H9 (cell line): Measurements from ENCODE around the gene CRYGS. TPM values are rescaled to one million over a fixed set of nuclear protein-coding genes. Genes with fewer than 3 reads are reported as not detected.

Experiments
- DNase-seq: peaks from one replicate; pipeline ENCODE4 v3.0.0-alpha.2; 2017
- H2AFZ ChIP-seq: one replicate; pipeline ENCODE4 v1.6.1; 2013; ENCODE audit warnings: mild to moderate bottlenecking, low read length, control low read depth, moderate library complexity
- H2AK5ac ChIP-seq: 2 replicates; pipeline ENCODE4 v1.6.1; 2013; ENCODE audit warnings: low read length, control low read depth, mixed read lengths; ENCODE audit not compliant: insufficient read length
- H2BK120ac ChIP-seq: one replicate; pipeline ENCODE4 v1.6.1; 2013; ENCODE audit warnings: low read depth, mild to moderate bottlenecking, low read length, control low read depth, inconsistent platforms; ENCODE audit not compliant: poor library complexity, severe bottlenecking
- H2BK12ac ChIP-seq: 2 replicates; pipeline ENCODE4 v1.6.1; 2013; ENCODE audit warnings: low read length, control low read depth, mixed read lengths, low read depth; ENCODE audit not compliant: insufficient read length
- H2BK15ac ChIP-seq: 2 replicates; pipeline ENCODE4 v1.6.1; 2013; ENCODE audit warnings: low read depth, low read length, control low read depth
- H2BK20ac ChIP-seq: one replicate; pipeline ENCODE4 v1.6.1; 2013; ENCODE audit warnings: low read depth, mild to moderate bottlenecking, low read length, control low read depth, inconsistent platforms; ENCODE audit not compliant: poor library complexity, severe bottlenecking
- H2BK5ac ChIP-seq: 2 replicates; pipeline ENCODE4 v1.6.1; 2013; ENCODE audit warnings: low read length, control low read depth, mixed read lengths; ENCODE audit not compliant: insufficient read length
- H3K14ac ChIP-seq: 2 replicates; pipeline ENCODE4 v1.6.1; 2013; ENCODE audit warnings: low read length, control low read depth; ENCODE audit not compliant: insufficient read depth
- H3K18ac ChIP-seq: 2 replicates; pipeline ENCODE4 v1.6.1; 2013; ENCODE audit warnings: low read depth, mild to moderate bottlenecking, mixed read lengths, low read length, control low read depth; ENCODE audit not compliant: insufficient read length
- H3K23ac ChIP-seq: 2 replicates; pipeline ENCODE4 v1.6.1; 2013; ENCODE audit warnings: low read length, control low read depth, mixed read lengths, low read depth; ENCODE audit not compliant: insufficient read length
- H3K23me2 ChIP-seq: 2 replicates; pipeline ENCODE4 v1.6.1; 2013; ENCODE audit warnings: low read depth, mild to moderate bottlenecking, mixed read lengths, low read length, control low read depth; ENCODE audit not compliant: insufficient read length, poor library complexity, severe bottlenecking
- H3K27ac ChIP-seq: 2 replicates; pipeline ENCODE4 v1.5.1; 2013; ENCODE audit warnings: low read length, control low read depth, mixed read lengths, low read depth; ENCODE audit not compliant: insufficient read length
- H3K27me3 ChIP-seq: 2 replicates; pipeline ENCODE4 v1.6.1; 2013; ENCODE audit warnings: low read length, control low read depth, inconsistent platforms; ENCODE audit not compliant: insufficient read depth
- H3K4ac ChIP-seq: 2 replicates; pipeline ENCODE4 v1.6.1; 2013; ENCODE audit warnings: low read depth, mild to moderate bottlenecking, control low read depth, inconsistent platforms, low read length, moderate library complexity
- H3K4me1 ChIP-seq: 2 replicates; pipeline ENCODE4 v1.6.1; 2013; ENCODE audit warnings: low read length, control low read depth, inconsistent platforms; ENCODE audit not compliant: insufficient read depth
- H3K4me2 ChIP-seq: 2 replicates; pipeline ENCODE4 v1.6.1; 2013; ENCODE audit warnings: low read length, control low read depth, mixed read lengths; ENCODE audit not compliant: insufficient read length, insufficient read depth
- H3K56ac ChIP-seq: 2 replicates; pipeline ENCODE4 v1.6.1; 2013; ENCODE audit warnings: low read depth, mild to moderate bottlenecking, mixed read lengths, low read length, control low read depth; ENCODE audit not compliant: insufficient read length
- H3K79me1 ChIP-seq: 2 replicates; pipeline ENCODE4 v1.6.1; 2013; ENCODE audit warnings: low read depth, mild to moderate bottlenecking, moderate library complexity, low read length, control low read depth, inconsistent platforms; ENCODE audit not compliant: insufficient read depth, poor library complexity, severe bottlenecking
- H3K79me2 ChIP-seq: 2 replicates; pipeline ENCODE4 v1.6.1; 2013; ENCODE audit warnings: low read length, control low read depth, inconsistent platforms; ENCODE audit not compliant: insufficient read depth
- H3K9ac ChIP-seq: 2 replicates; pipeline ENCODE4 v1.6.1; 2013; ENCODE audit warnings: low read length, control low read depth, mixed read lengths; ENCODE audit not compliant: insufficient read length; ENCODE audit errors: extremely low read depth
- H3K9me3 ChIP-seq: one replicate; pipeline ENCODE4 v1.6.1; 2013; ENCODE audit warnings: low read depth, low read length, inconsistent platforms; ENCODE audit not compliant: control insufficient read depth
- H3T11ph ChIP-seq: one replicate; pipeline ENCODE4 v1.6.1; 2013; ENCODE audit warnings: mild to moderate bottlenecking, low read length, control low read depth, inconsistent platforms
- H4K20me1 ChIP-seq: one replicate; pipeline ENCODE4 v1.6.1; 2013; ENCODE audit not compliant: control insufficient read depth, insufficient read length, insufficient read depth
- H4K5ac ChIP-seq: 2 replicates; pipeline ENCODE4 v1.6.1; 2013; ENCODE audit warnings: low read depth, mild to moderate bottlenecking, mixed read lengths, low read length, control low read depth; ENCODE audit not compliant: insufficient read length
- H4K8ac ChIP-seq: replicated peaks from 2 replicates; pipeline ENCODE4 v1.6.1; 2013; ENCODE audit warnings: low read length, control low read depth, mixed read lengths, low read depth; ENCODE audit not compliant: insufficient read length
- H4K91ac ChIP-seq: 2 replicates; pipeline ENCODE4 v1.6.1; 2013; ENCODE audit warnings: low read depth, mild to moderate bottlenecking, moderate library complexity, mixed read lengths, low read length, control low read depth; ENCODE audit not compliant: insufficient read length
- H3K27ac Mint-ChIP-seq, 3 experiments: 2 replicates in 2 of 3; 3 replicates in 1 of 3; pipeline ENCODE4 v1.8.0; 2020 to 2021; ENCODE audit warnings: mixed read lengths in 3 of 3, mild to moderate bottlenecking in 1 of 3, moderate library complexity in 1 of 3
- H3K27me3 Mint-ChIP-seq: 2 replicates; pipeline ENCODE4 v1.8.0; 2021; ENCODE audit warnings: low read depth, mild to moderate bottlenecking, moderate library complexity, mixed read lengths
- H3K36me3 Mint-ChIP-seq, 3 experiments: 2 replicates in 2 of 3; 3 replicates in 1 of 3; pipeline ENCODE4 v1.8.0; 2020 to 2021; ENCODE audit warnings: low read depth in 3 of 3, mixed read lengths in 3 of 3; ENCODE audit not compliant: insufficient read depth in 1 of 3
- H3K4me1 Mint-ChIP-seq, 2 experiments: 2 replicates each; pipeline ENCODE4 v1.8.0; 2020; ENCODE audit warnings: mixed read lengths in 2 of 2
- H3K4me3 Mint-ChIP-seq, 2 experiments: 2 replicates in 1 of 2; 3 replicates in 1 of 2; pipeline ENCODE4 v1.8.0; 2020 to 2021; ENCODE audit warnings: mild to moderate bottlenecking in 2 of 2, mixed read lengths in 2 of 2, moderate library complexity in 1 of 2
- H3K9me3 Mint-ChIP-seq, 2 experiments: 2 replicates in 1 of 2; 3 replicates in 1 of 2; pipeline ENCODE4 v1.8.0; 2020; ENCODE audit warnings: mild to moderate bottlenecking in 2 of 2, mixed read lengths in 2 of 2, moderate library complexity in 1 of 2
- WGBS: extraction: QIAGEN DNeasy Blood & Tissue Kit; methylation state at CpG from one replicate; pipeline ENCODE4 v1.1.7; 2013; ENCODE audit warnings: missing lambda C conversion rate, low lambda C conversion rate, mixed read lengths; ENCODE audit not compliant: insufficient read length; ENCODE audit errors: extremely low coverage; 5-methylcytosine and 5-hydroxymethylcytosine counted together
- total RNA-seq: library from RNA; stranded (reverse); gene quantifications from 2 replicates; pipeline ENCODE4 v1.2.1, GENCODE V29; 2021
- TF ChIP-seq, protein P1 (sequence below): fragments of 200-600 bp; sonication (generic); conservative IDR thresholded peaks from 3 replicates; pipeline ENCODE4 v1.8.0; 2021; ENCODE audit warnings: antibody characterized with exemption, mild to moderate bottlenecking

Gene CRYGS
- total RNA-seq, 1 experiment from 2014 or later: 1.0 TPM

GRCh38 chr3:186552408-186553031 is 8.3 kb upstream of the CRYGS start:
- no peak overlapping the region for H3K18ac ChIP-seq
- no peak overlapping the region for H3K23ac ChIP-seq
- no peaks in the 10 kb centered on the region for H3K4me1 Mint-ChIP-seq
- H3K14ac ChIP-seq: no peak overlapping the region
- H3K9me3 ChIP-seq: no peaks in the 10 kb centered on the region
- H3K27ac Mint-ChIP-seq: no peak overlapping the region
- no peak overlapping the region for H2BK15ac ChIP-seq
- H2AK5ac ChIP-seq: no peak overlapping the region
- H3K9me3 Mint-ChIP-seq: no peaks in the 10 kb centered on the region
- no peak overlapping the region for H3K9ac ChIP-seq
- no peaks in the 10 kb centered on the region for H3K23me2 ChIP-seq
- no peak overlapping the region for H3K4ac ChIP-seq
- no peaks in the 10 kb centered on the region for H3K4me1 ChIP-seq
- no peak overlapping the region for H3T11ph ChIP-seq
- no peak overlapping the region for H4K91ac ChIP-seq
- H4K8ac ChIP-seq: no peak overlapping the region
- no peak overlapping the region for H3K4me2 ChIP-seq
- no peaks in the 10 kb centered on the region for H3K79me2 ChIP-seq
- H3K56ac ChIP-seq: no peak overlapping the region
- H3K36me3 Mint-ChIP-seq: peaks cover 4 to 30% (median 26%) of the 10 kb centered on the region in 3 experiments; a peak in 6 of 7 replicates
- H3K27me3 ChIP-seq: no peaks in the 10 kb centered on the region
- H2AFZ ChIP-seq: no peak overlapping the region
- H2BK20ac ChIP-seq: no peak overlapping the region
- H2BK120ac ChIP-seq: no peak overlapping the region
- no peak overlapping the region for H3K27ac ChIP-seq
- no peaks in the 10 kb centered on the region for H3K27me3 Mint-ChIP-seq
- no CpG with 5 or more reads among the region's 5 CpGs for WGBS
- TF ChIP-seq, protein P1, sequence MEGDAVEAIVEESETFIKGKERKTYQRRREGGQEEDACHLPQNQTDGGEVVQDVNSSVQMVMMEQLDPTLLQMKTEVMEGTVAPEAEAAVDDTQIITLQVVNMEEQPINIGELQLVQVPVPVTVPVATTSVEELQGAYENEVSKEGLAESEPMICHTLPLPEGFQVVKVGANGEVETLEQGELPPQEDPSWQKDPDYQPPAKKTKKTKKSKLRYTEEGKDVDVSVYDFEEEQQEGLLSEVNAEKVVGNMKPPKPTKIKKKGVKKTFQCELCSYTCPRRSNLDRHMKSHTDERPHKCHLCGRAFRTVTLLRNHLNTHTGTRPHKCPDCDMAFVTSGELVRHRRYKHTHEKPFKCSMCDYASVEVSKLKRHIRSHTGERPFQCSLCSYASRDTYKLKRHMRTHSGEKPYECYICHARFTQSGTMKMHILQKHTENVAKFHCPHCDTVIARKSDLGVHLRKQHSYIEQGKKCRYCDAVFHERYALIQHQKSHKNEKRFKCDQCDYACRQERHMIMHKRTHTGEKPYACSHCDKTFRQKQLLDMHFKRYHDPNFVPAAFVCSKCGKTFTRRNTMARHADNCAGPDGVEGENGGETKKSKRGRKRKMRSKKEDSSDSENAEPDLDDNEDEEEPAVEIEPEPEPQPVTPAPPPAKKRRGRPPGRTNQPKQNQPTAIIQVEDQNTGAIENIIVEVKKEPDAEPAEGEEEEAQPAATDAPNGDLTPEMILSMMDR: no peak
- no peak overlapping the region for H3K4me3 Mint-ChIP-seq
- no peaks in the 10 kb centered on the region for H3K79me1 ChIP-seq
- DNase-seq: no peak
- no peak overlapping the region for H2BK12ac ChIP-seq
- no peak overlapping the region for H4K5ac ChIP-seq
- no peaks in the 10 kb centered on the region for H4K20me1 ChIP-seq
- no peak overlapping the region for H2BK5ac ChIP-seq
